ENCODE results near the gene ZNF665.
"Not testable (repeated sequence)": the region's sequence is repeated elsewhere in the genome, so short reads cannot be mapped to it uniquely, and the experiment has no call there.

ZNF665 gene

GRCh38 chr19:53158119-53158656 lies 35.0 kb downstream of the ZNF665 start:
- peak in 1 of 2 donors; percentile 2 for DNase-seq (ENCODE audit: low read depth in 1 of 2, low spot score in 1 of 2)

DNA sequence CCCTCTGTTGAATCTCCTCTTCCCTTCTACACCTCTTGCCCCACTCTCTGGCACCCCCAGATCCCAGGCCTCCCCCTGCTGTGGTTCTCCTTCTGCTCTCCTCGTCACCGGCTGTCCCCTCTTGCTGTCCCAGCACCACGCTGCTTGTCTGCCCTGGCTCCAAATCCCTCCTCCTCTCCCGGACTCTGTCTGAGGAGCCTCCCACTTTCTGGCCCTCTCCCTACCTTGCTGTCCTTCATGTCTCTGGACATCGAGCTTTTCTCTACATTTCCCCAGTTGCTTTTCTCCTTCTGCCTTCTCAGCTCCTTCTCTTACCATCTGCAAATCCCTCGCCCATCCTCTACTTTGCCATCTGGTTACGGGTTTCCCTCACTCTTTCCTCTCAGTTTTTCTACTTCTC lies 35.5 kb downstream of the ZNF665 start:
- DNase-seq (ENCODE audit: low read depth in 1 of 2, low spot score in 1 of 2) = no peak

- no peak for DNase-seq (ENCODE audit: low read depth in 1 of 2, low spot score in 1 of 2)
Observed at GRCh38 chr19:53156850-53157249, 36.3 kb downstream of the ZNF665 start.

GRCh38 chr19:53147645-53148044 lies 45.5 kb downstream of the ZNF665 start:
- DNase-seq (ENCODE audit: low read depth in 1 of 2, low spot score in 1 of 2) = no peak

- no peak for DNase-seq (ENCODE audit: low read depth in 1 of 2, low spot score in 1 of 2)
Observed at GRCh38 chr19:53140351-53140750, 52.8 kb downstream of the ZNF665 start.

DNA sequence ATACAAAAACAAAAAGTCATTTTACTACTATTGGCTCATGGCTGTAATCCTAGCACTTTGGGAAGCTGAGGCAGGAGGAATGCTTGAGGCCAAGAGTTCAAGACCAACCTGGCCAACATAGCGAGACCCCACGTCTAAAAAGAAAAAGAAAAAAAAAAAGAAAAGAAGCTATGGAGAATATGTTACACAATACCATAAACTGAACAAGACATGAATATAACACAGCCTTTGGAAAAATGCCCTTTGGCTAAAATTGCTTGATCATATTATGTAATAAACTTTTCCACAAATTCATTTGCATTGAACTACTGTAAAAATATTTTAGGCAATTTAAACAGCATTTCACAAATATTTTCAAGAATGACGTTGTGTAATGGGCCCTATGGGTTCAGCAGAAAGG lies 56.7 kb downstream of the ZNF665 start:
- DNase-seq (ENCODE audit: low read depth in 1 of 2, low spot score in 1 of 2) = no peak

GRCh38 chr19:53132141-53132991 lies 60.8 kb downstream of the ZNF665 start, which contains the start of gene ZNF415:
TSS of gene ZNF415 (minus strand) at chr19:53132910. CDS start at chr19:53122676, 10,234 bp downstream.
- peak in 1 of 2 donors; percentile 18 for DNase-seq (ENCODE audit: low read depth in 1 of 2, low spot score in 1 of 2)

- DNase-seq (ENCODE audit: low read depth in 1 of 2, low spot score in 1 of 2) = no peak
Observed at GRCh38 chr19:53131727-53132126, 61.4 kb downstream of the ZNF665 start.

DNA sequence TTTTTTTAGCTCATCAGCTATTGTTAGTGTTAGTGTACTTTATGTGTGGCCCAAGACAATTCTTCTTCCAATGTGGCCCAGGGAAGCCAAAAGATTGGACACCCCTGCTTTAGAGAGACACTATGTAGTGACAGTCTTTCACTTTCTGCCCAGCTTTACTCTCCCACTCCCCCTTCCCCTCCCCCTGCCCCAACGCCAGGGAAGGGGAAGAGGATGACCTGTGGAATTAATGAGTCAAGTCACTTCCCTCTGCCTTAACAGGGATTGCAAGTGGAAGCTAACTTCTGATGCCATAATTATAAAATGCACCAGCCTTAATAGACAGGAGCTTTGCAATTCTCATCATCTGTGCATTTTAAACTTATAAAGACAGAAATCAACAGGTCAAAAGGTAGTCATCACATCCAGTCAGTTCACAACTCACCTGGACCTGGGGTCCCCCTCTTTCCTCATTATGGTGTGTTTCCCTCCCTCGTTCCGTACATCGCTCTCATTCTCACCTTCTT lies 62.0 kb downstream of the ZNF665 start:
- no peak for DNase-seq (ENCODE audit: low read depth in 1 of 2, low spot score in 1 of 2)

DNA sequence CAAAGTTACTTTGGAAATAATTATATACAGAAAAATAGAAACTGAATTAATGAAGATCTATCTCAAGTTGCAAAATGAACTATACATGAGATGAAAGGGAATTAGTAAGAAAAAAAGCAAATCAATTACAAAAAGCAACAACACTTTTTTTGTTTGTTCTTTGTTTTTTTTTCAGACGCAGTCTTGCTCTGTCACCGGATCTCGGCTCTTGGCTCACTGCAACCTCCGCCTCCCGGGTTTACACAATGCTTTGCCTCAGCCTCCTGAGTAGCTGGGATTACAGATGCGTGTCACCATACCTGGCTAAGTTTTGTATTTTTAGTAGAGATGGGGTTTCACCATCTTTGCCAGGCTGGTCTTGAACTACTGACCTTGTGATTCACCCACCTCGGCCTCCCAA lies 62.7 kb downstream of the ZNF665 start:
- no peak for DNase-seq (ENCODE audit: low read depth in 1 of 2, low spot score in 1 of 2)

DNA sequence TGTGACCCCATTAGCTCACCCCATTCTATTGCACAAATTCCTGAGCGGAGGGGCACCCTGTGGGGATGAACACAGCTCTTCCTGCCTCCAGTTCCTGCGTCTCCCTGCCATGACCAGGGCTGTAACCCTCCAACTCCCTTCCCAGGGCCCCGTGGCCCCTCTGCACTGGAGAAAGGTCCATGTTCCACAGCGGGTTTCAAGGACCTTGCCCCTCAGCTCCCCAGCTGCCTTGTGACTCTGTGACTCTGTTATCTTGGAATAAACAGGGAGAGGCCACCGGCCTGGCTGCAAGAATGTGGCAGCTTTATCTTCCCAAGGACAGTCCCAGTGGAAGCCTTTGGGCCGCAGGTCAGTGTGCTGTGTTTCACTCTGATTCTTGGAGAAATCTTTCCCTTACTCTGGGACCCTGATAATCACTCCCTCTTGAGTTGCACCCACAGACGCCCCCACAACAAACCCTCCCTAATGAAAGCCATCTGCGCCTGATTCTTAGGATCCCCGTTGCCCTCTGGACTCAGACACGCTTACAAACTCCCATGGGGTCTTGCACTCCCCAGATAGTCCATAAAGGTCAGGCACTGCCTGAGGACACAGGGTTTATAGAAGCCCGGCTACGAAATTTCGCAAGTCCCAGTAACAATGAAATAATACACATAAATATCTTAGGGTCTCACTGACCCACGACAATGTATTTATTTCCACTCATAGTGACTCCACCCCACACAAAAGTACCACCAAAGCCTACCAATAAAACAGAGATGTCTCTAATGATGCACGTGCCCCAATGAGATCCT lies 66.2 kb downstream of the ZNF665 start:
- DNase-seq (ENCODE audit: low read depth in 1 of 2, low spot score in 1 of 2) = not testable (repeated sequence)

DNA sequence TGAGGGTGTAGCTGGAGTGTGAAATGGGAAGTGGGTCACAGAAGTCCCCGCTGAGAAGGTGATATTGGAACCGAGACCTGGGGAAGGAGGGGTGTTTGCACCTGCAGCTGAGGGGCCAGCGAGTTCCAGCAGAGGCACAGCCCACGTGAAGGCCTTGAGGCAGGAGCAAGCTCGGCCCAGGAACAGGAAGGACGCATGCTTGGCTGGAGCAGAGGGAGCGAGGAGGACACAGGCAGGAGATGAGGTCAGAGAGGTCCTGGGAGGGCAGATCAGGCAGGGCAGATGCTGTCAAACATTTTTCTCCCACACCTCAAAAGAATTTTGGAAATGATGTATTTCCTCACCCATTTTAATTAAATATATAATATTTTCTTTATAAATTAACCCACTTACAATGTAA lies 69.8 kb downstream of the ZNF665 start:
- no peak for DNase-seq (ENCODE audit: low read depth in 1 of 2, low spot score in 1 of 2)
